Measurements from ENCODE around the gene TNFRSF21. TPM values are rescaled to one million over a fixed set of nuclear protein-coding genes. Genes with fewer than 3 reads are reported as not detected.

The TNFRSF21 gene
- total and polyA plus RNA-seq, 2 experiments from 2014 or later = 16.8 to 19.0 TPM

- no peak for TF ChIP-seq CTCF (IDR thresholded peaks at IDR 0.05; ENCODE audit: low read depth, low read length)
- Histone ChIP-seq H3K4me3 (no peak overlapping the region), H3K27me3 (no peaks in the 10 kb centered on the region), H3K4me1 (ENCODE audit: low read depth) (no peaks in the 10 kb centered on the region), H3K9me3 (ENCODE audit: low read depth) (no peaks in the 10 kb centered on the region), H3K36me3 (no peaks in the 10 kb centered on the region), H3K27ac (no peak overlapping the region)
- no peak for DNase-seq (ENCODE audit: low read depth in 1 of 2, low spot score in 1 of 2)
Measured at GRCh38 chr6:47187113-47187512, 122.6 kb downstream of the TNFRSF21 start.

- Histone ChIP-seq H3K9me3 (ENCODE audit: low read depth) (no peaks in the 10 kb centered on the region), H3K4me3 (no peak overlapping the region), H3K27ac (no peak overlapping the region), H3K36me3 (no peaks in the 10 kb centered on the region), H3K27me3 (no peaks in the 10 kb centered on the region), H3K4me1 (ENCODE audit: low read depth) (no peaks in the 10 kb centered on the region)
- no peak for TF ChIP-seq CTCF (IDR thresholded peaks at IDR 0.05; ENCODE audit: low read depth, low read length)
- DNase-seq (ENCODE audit: low read depth in 1 of 2, low spot score in 1 of 2) = no peak
Measured at GRCh38 chr6:47182291-47182957, 127.3 kb downstream of the TNFRSF21 start.

GRCh38 chr6:47181681-47182080, 128.0 kb downstream of the TNFRSF21 start:
- no peak overlapping the region for H3K4me3 ChIP-seq
- DNase-seq (ENCODE audit: low read depth in 1 of 2, low spot score in 1 of 2) = no peak
- no peak overlapping the region for H3K27ac ChIP-seq
- no peaks in the 10 kb centered on the region for H3K36me3 ChIP-seq
- no peaks in the 10 kb centered on the region for H3K27me3 ChIP-seq
- H3K9me3 ChIP-seq (ENCODE audit: low read depth) = no peaks in the 10 kb centered on the region
- no peak for TF ChIP-seq CTCF (IDR thresholded peaks at IDR 0.05; ENCODE audit: low read depth, low read length)
- no peaks in the 10 kb centered on the region for H3K4me1 ChIP-seq (ENCODE audit: low read depth)

Other genes with a start within 250 kb of the TNFRSF21 start
- gene CD2AP, start 167.9 kb upstream of the TNFRSF21 start, total RNA-seq = 12.7 and 19.2 TPM in 2 replicates
- 9.8 and 15.9 TPM in 2 replicates for gene CD2AP, start 167.9 kb upstream of the TNFRSF21 start, polyA plus RNA-seq